Astrocyte (in vitro differentiated cells and primary cell): ENCODE data around the gene IL27RA.

Source experiments
- CTCF ChIP-seq: IDR thresholded peaks from 2 replicates; pipeline ENCODE4 v1.5.1; 2011; ENCODE audit warnings: low read depth, mild to moderate bottlenecking, inconsistent platforms, low read length, moderate library complexity; ENCODE audit not compliant: insufficient read depth
- EZH2 ChIP-seq: IDR thresholded peaks from 2 replicates; pipeline ENCODE4 v1.6.1; 2012; ENCODE audit warnings: mild to moderate bottlenecking, low read length, inconsistent platforms; ENCODE audit not compliant: insufficient read depth

DNA sequence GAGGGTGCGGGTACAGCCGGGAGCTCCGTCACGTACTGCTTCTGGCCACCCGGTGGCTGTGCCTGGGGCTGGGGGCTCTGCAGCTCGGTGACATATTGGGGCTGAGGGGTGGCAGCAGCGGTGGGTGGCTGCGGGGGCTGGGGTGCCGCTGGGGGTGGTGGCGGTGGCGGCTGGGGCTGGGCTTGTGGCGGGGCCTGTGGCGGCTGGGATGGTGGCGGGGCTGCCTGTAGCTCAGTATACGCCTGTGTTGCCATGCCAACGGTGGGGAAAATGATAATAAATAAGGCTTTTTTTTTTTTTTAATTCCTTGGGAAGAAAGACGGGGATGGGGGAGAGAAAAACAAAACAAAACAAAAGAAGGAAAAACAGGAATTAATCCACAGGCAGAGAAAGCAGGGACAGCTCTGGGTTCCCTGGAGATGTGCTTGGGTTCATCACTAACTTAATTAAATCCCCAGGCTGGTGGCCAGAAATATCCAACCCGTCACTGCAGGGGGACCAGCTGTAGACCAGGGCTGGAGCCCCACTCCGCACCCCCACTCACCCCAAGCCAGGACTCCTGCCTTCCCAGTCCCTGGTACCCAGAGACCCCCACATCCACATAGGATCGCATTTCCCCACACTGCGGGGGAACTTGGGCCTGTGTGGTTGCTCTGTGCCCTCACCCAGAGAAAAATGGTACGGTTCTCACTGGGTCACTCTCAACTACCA lies 37.8 kb upstream of the IL27RA start:
- TF ChIP-seq EZH2 (no peak), CTCF (no peak)
